HG03196 (cell line): Measurements from ENCODE around the gene FGFRL1.

Source experiments
- ATAC-seq: cut with Tn5 transposase; IDR thresholded peaks from one replicate; pipeline ENCODE4 v1.9.1; 2021; ENCODE audit not compliant: unreplicated experiment

The FGFRL1 gene

DNA sequence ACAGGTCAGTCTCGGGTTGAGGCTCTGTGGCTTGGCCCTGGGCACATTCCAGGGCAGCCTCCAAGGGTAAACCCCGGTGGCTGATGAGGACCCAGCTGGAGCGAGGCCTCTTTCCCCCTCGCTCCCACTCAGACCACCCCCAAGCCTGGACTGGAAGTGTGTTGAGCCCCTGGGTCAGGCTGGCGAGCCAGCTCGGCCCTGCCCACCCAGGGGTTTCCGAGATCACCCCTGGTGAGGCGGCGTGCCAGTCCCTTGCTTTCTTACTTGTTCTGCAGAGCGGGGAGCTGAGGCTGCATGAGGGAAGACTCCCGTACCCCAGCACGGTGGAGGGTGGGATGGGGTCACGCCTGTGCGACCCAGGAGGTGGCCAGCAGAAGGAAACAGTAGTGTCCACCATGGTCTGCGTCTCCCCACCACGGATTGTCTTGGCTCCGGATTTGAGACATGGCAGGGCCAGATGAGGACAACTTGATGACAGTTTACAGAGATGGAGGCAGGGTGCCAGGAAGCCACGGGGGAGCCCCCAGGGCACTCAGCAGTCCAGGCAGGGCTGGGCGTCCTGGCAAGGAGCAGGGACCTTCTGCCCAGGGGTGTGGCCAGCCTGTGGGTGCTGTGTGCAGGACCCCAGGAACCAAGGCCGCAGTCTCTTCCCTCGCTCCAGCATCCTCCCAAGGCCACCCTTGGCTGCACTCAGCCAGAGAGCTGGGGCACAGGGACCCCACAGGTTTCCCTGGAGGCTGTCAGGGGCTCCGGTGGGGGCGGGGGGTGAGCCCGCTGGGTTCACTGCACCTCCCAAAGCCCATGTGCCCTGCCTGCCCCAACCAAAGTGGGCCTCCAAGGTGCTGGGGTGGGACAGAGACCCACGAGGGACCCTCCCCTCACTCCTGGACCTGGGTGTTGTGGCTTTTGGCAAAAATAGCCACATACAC, 6.6 kb upstream of the FGFRL1 start:
- ATAC-seq, result no peak

DNA sequence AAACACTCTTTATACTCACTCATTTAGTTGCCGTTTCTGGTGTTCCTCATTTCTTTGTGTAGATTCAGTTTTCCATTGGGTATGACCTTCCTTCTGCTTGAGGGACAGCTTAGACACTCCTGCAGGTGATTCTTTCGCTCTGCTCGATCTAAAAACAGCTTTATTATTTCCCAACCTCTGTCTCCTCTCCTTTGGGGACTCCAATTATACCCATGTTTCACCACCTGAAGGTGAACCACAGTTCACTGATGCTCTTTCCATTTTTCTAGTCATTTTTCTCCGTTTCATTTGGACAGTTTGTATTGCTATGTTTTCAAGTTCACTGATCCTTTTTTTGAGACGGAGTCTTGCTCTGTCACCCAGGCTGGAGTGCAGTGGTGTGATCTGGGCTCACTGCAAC, 4.6 kb upstream of the FGFRL1 start:
- no peak for ATAC-seq

DNA sequence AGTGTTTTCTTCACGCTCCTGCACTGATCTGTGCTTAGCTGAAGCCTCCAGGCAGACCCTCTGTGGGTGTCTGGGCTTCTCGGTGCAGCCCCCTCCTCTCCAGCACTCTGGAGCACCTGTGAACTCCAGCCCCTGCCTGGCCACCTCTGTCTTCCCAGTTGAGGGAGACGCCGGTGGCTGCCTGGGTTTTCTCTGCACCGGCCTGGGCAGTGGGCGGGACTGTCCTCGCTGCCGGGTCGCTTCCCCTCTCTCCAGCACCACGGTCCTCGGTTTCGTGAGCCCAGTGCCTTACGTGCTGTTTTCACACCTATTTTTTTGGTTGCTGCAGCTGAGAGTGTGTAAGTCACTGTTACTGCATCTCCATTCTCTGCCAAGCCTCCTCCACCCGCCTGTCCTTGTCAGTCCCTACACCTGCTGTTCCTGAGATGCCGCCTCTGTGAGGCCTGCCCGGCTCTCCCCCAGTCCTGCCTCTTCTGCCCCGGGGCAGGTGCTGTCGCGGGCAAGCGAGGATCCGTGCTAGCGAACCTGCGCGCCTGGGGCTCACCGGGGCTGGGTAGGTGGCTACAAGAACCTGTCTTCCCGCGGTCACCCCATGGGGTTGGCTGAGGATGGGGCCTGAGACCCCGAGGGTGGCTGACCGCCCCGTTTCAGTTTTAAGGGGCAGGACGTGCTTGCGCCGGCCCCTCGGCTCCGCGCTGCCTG, 2.4 kb upstream of the FGFRL1 start:
- peak; percentile 6 for ATAC-seq

DNA sequence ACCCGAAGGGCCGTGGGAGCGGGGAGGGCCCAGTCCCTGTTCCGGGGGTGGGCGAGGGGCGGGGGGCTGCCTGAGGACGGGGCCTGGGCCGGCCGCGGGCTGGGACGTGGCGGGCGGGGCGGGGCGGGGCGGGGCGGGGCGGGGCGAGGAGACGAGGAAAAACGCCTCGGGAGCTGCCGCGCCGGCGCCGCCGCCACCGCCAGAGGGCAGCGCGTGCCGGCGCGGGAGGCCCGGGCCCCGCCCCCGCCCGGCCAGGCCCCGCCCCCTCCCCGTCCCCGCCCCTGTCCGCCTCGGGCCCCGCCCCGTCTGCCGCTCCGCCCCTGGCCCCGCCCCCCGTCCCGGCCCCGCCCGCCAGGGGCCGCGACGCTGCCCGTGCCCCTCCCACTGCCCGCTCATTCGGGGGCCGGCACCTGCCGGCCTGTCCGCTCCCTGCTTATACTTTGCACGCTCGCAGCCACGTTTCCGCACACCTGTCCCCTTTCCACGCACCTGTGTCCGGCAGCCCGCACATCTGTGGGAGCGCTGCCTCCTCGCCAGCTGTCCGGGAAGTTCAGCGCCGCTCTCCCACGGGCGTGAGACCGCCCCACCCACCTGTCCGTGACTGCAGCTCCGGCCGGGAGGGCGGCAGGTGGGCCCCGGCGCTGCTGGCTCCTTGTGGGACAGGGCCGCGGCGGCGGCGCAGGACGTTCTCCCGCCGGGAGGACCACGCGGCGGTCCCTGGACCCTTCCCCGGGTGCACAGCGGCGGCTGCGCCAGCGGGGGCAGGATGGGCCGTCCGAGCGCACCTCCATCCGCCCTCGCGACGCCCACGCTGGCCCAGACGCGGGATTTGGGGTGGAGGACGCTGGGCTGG, 1.7 kb upstream of the FGFRL1 start:
- ATAC-seq, result peak; percentile 32

DNA sequence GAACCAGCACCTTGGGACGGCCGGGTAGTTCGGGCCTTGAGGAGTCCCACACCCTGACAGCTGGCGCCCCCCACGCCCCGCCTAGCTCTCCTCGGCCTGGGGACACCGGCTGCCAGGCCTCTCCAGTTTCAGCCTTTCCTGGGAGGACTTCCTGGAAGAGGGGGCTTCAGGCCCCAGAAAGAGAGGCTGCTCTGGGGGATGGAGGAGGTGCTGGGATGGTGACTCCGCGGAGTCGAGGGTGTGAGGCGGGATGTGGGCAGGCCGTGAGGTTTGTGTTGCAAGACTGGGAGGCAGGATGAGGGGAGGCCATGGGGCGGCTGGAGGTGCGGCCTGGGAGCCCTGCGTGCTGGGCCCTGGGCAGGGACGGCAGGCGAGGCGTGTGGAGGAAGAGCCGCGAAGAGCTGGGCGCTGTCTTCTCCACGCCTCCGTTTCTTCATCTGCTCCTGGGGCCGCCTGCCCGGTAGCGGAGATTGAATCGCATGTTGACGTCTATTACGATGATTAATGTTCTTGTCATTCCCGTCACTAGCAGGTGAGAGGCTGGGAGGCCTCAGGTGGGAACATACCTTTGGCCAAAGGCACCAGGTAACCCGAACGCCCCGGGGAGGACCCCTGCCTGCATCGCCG, 918 bp upstream of the FGFRL1 start:
- peak; percentile 7 for ATAC-seq

DNA sequence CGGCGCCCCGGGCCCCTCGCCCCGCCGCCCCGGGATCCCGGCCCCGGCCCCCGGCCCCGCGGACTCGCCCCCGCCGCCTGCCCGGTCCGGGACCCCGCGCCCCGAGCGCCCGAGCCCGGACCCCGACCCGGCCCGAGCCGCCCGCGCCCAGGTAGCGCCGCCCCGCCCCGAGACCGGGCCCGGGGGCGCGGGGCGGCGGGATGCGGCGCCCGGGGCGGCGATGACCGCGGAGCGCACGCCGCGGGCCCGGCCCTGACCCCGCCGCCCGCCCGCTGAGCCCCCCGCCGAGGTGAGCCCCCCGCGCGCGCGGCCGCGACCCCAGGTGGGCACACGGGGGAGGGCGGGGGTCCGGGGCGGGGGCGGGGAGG, 224 bp downstream of the FGFRL1 start:
- no peak for ATAC-seq

DNA sequence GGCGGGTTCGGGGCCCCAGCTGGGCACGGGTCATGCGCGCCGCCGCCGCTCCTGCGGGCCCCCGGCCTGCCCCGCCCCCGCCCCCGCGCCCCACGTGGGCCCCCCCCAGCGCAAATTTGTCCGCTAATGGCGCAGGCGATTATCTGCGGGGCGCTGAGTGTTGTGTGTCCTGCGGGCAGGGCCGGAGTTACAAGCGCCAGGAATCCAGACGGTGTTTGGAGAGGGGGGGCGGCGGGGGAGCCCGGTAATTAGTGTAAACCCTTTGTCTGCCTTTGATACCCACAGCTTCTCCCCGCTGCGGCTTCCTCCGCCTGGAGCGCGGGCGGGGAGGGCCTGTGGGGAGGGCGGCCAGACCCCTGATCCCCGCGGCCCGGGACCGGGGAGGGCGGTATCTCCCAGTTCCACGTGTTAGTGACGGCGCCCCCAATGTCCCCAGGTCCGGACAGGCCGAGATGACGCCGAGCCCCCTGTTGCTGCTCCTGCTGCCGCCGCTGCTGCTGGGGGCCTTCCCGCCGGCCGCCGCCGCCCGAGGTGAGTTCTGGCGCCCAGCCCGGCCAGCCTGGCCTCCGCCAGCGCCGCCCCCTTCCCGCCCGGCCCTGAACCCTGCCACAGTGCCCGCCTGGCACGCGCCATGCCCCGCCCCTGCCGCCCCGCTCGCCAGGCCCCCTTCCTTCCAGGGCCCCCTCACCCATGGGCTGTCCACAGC, 761 bp downstream of the FGFRL1 start:
- no peak for ATAC-seq

DNA sequence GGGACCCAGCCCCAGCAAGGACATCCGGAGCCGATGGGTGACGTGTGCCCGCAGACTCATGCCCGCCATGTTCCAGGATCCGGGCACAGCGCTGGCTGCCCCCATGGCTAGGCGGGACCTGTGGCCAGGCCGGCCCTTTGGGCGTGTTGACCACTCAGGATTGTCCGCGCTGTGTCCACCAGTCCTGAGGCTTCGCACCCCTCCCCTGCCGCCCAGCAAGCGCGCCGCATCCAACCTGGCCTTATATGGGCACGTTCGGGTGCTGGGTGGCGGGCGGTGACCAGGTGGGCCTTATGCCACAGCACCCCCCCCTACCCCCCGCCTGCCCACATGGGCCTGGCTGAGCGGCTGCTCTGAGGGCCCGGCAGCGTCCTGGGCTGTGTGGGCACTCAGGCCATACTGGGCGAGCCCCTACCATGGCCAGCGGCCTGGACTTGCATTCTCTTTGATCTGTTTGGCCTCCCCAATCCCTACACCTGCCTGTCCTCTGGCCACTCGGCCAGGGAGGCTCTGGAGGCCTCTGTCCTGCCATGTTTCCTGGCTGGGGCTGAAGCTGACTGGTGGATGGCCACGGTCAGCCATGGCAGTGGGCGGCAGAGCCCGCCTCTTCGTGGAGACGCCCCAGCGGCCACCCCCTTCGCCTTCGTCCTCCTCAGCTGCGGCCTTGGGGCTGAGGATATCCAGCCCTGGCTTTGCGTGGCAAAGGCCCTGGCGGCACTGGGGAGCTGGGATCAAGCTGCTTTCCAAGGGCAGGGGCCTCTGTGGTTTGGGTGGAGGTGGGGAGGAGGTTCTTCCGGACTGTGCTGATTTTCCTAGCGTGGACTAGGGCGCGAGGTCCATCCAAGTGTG, 2.0 kb downstream of the FGFRL1 start:
- no peak for ATAC-seq

DNA sequence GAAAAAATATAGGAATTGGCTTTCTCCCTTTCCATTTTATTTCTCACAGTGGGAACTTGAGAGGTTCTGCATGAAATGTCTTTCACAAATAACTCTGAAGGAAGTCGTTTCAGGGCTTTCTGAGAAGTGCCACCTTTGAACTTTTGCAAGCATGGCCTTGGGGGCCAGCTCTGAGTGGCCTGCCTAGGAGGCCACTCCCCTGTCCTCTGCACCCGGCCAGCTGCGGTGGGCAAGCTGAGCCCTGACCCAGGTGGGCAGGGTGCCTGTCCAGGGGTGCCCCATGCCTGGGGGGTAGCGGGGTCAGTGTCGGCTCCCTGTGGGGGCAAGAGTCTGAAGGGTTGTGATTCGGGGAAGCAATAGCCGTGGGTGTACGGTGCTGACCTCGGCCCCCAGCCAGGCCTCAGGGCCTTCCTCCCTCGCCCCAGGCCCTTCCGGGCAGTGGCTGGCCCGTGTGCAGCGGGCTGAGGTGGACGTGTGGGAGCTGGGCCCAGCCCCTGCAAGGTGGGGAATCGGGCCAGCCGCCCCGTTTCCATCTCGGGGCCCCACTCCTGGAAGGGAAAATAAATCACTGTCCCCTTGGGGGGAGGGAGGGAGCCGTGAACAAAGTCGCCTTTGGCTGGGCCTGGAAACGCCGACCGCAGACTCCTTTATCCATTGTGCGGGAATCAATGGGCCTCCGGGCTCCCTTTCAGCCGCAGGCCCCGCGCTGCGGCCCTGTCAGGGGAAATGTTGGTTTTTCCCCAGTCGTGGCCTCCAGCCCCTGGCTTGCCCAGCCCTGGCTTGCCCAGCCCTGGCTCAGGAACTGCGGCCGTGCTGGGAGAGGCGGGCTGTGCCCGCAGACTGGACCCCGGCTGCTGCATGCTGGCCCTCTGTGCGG, 3.1 kb downstream of the FGFRL1 start:
- ATAC-seq, result no peak

DNA sequence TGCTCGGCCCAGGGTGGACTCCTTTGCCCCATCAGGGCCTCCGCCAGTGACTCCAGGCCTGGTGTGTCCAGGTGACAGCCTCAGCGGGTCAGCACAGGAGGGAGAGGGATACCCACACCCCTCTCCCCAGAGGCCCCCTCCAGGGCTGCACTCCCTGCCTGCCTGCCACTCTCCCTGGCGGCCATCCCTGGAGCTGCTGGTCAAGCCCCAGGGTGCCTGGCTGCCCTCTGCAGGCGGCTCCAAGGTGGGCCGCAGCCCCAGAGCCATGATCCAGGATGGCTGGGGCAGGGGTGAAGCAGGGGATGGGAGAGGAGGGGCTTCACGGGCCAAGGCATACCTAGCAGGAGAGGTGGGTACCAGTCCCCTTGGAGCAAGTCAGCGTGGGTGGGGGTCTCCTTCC, 3.8 kb downstream of the FGFRL1 start:
- ATAC-seq, result no peak

DNA sequence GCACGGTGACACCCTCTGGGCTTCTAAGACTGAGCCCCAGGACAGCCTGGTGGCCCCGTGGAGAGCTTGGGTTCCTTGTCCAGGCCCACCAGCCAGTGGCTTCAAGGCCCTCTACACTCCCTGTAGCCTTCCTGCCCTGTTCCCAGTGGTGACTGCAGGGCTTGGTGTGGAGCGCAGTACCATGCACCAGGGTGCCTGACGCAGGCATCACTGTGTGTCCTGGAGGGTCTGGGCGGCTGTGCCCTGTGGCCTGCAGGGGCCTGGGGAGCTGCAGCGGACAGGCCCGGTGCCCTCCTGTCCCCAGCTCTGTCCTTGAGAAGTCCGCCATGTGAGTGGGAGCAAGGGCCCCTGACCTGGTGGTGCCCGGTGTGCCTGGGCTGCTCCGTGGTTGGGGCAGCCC, 4.3 kb downstream of the FGFRL1 start:
- no peak for ATAC-seq

DNA sequence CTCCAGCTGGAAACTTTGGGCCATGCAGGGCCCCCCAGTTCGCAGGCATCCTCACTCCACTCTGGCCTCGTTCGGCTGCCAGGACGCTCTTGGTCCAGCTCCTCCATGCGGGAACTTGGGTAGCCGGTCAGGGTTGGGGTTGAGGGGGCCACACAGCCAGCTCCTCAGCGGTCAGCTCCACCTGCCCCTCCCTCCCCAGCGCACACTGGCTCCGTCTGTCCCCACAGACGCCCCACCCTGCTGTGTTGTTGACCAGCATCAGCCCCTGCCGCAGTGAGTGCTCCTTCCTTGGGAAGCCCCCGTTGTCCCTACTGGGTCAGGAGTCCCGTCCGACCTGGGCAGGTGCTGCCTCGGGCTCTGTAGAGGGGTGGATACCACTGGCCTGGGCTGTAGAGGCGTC, 5.8 kb downstream of the FGFRL1 start:
- no peak for ATAC-seq

DNA sequence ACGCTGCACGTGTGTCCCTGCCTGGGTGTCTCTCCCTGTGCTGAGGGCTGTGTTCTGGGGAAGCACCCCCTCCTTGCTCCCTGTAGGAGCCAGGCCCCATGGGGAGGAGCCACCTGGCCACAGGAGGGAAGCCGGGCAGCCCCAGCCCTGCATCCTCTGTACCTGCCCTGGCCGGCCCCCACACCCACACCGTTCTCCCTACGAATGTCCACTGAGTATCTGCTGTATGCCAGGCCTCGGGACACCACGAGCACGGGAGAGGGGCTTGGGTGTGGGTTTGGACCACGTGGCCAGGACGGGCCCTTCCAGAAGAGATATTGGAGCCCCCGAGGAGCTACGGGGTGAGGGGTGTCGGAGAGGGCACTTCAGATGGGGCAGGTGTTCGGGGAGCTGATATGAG, 6.3 kb downstream of the FGFRL1 start:
- ATAC-seq, result no peak

DNA sequence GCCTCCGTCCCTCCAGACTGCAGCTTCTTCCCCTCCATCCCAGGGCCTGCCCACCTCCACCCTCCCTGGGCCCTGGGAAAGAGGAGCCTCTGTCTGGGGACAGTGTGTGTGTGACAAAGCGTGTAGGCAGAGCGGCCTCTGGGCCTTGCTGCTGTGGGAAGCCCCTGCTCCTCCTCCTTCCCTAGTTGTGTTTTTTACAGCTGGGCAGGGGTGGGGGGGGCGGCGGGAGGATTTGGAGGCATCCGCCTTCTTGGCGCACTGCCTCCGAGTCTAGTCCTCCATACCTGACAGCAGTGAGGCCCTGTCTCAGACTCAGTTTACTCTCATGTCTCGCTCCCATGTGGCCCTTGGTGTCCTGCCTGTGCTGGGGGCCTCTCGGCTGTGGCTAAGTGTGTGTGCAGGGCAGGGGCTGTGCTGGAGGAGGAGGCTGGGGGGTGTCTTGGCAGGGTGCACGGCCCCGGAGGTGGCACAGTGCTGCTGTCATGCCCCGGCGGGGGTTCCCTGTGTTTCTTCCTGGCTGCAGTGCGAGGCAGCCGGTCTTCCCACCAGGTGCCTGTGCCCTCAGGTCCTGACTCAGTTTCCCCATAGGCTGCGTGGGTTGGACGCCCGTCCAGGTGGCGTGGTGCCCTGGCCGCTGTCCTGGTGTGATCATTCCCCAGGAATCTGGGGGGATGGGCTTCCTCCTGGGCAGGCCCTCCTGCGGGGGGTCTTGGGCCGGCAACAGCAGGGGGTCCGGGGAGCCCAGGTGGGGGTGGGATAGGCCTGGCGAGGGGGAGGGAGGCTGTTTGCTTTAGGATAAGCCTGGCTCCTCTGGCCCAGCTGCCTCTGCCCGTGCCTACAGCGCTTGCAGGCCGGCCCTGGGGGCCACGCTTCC, 7.0 kb downstream of the FGFRL1 start:
- ATAC-seq, result no peak

DNA sequence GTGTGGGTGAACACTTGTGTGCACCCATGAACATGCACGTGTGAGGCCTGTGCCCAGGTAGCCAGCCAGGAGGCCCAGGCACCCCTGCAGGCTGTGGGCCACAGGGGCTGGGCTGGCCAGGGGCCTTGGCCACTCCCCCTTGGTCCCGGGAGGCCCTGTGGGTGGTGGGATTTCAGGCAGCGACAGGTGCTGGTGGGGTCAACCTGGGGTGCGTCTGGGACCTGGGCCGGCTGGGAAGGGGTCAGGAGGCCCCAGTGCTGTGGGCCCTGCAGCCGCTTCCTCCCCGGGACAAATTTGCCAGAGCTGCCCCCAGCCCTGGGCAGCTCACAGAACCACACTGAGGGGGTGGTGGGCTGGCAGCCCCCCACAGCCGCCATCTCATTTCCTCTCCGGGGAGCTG, 7.9 kb downstream of the FGFRL1 start:
- ATAC-seq, result no peak

DNA sequence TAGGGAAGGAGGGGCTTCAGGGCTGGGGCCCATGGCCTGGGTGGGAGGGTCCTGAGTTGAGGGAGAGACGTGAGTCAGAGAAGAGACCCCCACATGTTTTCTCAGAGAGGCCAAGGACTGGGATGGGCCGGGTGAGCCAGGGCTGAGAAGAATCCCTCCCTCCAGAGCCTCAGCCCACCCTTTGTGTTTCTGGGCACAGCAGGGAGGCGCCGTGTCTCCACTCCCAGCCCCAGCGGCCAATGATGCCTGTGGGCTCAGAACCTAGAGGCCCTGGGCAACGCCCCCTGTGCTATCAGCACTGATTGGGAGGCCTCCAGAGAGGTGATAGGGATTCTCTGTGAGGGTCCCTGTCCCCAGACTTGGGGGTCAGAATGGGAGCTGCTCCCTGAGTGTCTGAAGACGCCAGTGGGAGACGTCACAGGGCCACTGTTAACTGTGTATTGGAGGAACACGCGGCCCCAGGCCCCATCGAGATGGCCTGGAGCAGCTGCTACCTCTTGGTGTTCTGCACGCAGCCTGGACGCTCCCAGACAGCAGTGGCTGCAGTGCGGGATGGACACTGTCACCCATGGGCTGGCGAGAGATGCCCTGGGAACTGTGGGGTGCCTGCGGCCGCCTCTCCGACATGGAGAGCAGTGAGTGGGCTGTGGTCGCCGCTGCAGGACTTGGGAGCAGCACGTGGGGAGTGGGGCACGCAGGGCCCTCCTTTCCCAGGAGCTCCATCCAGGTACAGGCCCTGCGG, 8.5 kb downstream of the FGFRL1 start:
- ATAC-seq, result no peak
